Spleen (tissue), 7 donors: ENCODE measurements around the gene TMPRSS11D.

Source experiments
- POLR2A ChIP-seq, 3 donors: fragments of 450-650 bp; IDR thresholded peaks; one replicate each; pipeline ENCODE4 v1.5.1; 2017; ENCODE audit warnings: antibody characterized with exemption in 3 of 3, mild to moderate bottlenecking in 1 of 3
- POLR2AphosphoS5 ChIP-seq, 3 donors: sonication (generic); formaldehyde crosslinking; IDR thresholded peaks; one replicate each; pipeline ENCODE4 v1.5.1; 2017; ENCODE audit warnings: antibody characterized with exemption in 3 of 3
- TF ChIP-seq, protein P1 (sequence below), 11 experiments: fragments of 200-600 bp in 7 of 11; fragments of 450-650 bp in 4 of 11; sonication (generic) in 4 of 11; IDR thresholded peaks in 8 of 11; conservative IDR thresholded peaks in 3 of 11; 1 replicate in 7 of 11; 2 replicates in 4 of 11; pipeline versions ENCODE4 v1.4.0 to v1.8.0; 2016 to 2021; ENCODE audit warnings: antibody characterized with exemption in 11 of 11, inconsistent platforms in 4 of 11, mild to moderate bottlenecking in 1 of 11
- donor health status: DM: no; HTN: no; CAD: no; lungs with moderate emphysema.
- donor health status: DM: no; HTN: no; CAD: no.
- donor health status: DM: no; HTN: no; CAD: no.

DNA sequence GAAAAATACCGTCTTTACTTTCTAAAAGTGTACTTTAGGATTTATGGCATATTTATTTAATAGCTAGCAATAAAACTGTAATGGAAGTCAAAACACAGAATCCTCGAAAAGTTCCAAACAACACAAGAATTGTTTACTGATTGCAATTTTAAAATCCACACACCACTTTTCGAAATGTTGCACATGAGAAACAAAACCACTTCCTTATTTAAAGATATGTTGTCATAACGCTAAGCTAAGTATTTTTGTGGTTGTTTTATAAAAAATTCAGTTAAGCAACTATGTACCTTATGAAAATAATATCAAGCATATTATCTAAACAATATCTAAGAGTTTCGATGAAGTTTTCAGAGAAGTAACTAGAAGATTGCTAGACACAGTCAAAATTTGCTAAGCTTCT, 344 bp downstream of the TMPRSS11D start:
- TF ChIP-seq, protein P1, sequence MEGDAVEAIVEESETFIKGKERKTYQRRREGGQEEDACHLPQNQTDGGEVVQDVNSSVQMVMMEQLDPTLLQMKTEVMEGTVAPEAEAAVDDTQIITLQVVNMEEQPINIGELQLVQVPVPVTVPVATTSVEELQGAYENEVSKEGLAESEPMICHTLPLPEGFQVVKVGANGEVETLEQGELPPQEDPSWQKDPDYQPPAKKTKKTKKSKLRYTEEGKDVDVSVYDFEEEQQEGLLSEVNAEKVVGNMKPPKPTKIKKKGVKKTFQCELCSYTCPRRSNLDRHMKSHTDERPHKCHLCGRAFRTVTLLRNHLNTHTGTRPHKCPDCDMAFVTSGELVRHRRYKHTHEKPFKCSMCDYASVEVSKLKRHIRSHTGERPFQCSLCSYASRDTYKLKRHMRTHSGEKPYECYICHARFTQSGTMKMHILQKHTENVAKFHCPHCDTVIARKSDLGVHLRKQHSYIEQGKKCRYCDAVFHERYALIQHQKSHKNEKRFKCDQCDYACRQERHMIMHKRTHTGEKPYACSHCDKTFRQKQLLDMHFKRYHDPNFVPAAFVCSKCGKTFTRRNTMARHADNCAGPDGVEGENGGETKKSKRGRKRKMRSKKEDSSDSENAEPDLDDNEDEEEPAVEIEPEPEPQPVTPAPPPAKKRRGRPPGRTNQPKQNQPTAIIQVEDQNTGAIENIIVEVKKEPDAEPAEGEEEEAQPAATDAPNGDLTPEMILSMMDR (IDR thresholded peaks at IDR 0.05 in 8 of 11, conservative IDR thresholded peaks at IDR 0.05 in 3 of 11) = no peak
- no peak for TF ChIP-seq POLR2A (IDR thresholded peaks at IDR 0.05)
- TF ChIP-seq POLR2AphosphoS5 (IDR thresholded peaks at IDR 0.05) = no peak
